Measurements from ENCODE around the gene CFLAR.
A peak's percentile ranks its signal among the peaks of the same experiment; 100 is the strongest.

- peak; percentile 41 for TF ChIP-seq CTCF (IDR thresholded peaks at IDR 0.05; ENCODE audit: low read length)
- no peak for TF ChIP-seq EZH2 (optimal IDR thresholded peaks at IDR 0.05; ENCODE audit: low read depth, low read length)
Measured at GRCh38 chr2:201071479-201072200, 44.3 kb upstream of the CFLAR start, which contains the start of the genes HYCC2 and NDUFB3.
